Measurements from ENCODE around the gene EHBP1L1.

The EHBP1L1 gene

GRCh38 chr11:65617136-65617850 lies 41.4 kb downstream of the EHBP1L1 start:
- no peak for DNase-seq

GRCh38 chr11:65617990-65618751 lies 42.3 kb downstream of the EHBP1L1 start:
- no peak for DNase-seq

GRCh38 chr11:65618763-65619162 lies 42.9 kb downstream of the EHBP1L1 start:
- DNase-seq: no peak

- no peak for DNase-seq
Measured at GRCh38 chr11:65619281-65619928, 43.6 kb downstream of the EHBP1L1 start.

GRCh38 chr11:65620666-65621065 lies 44.8 kb downstream of the EHBP1L1 start:
- DNase-seq: no peak

- DNase-seq: no peak
Measured at GRCh38 chr11:65621460-65621859, 45.6 kb downstream of the EHBP1L1 start.

GRCh38 chr11:65622011-65622410 lies 46.2 kb downstream of the EHBP1L1 start:
- DNase-seq: no peak

- no peak for DNase-seq
Measured at GRCh38 chr11:65623177-65623576, 47.3 kb downstream of the EHBP1L1 start.

- DNase-seq: no peak
Measured at GRCh38 chr11:65623852-65624616, 48.2 kb downstream of the EHBP1L1 start.

- DNase-seq: no peak
Measured at GRCh38 chr11:65624931-65625627, 49.2 kb downstream of the EHBP1L1 start.

- DNase-seq: no peak
Measured at GRCh38 chr11:65625628-65626342, 49.9 kb downstream of the EHBP1L1 start.

- DNase-seq: no peak
Measured at GRCh38 chr11:65627202-65627601, 51.3 kb downstream of the EHBP1L1 start.

GRCh38 chr11:65629579-65629978 lies 53.7 kb downstream of the EHBP1L1 start:
- DNase-seq: no peak

GRCh38 chr11:65630215-65630614 lies 54.4 kb downstream of the EHBP1L1 start:
- DNase-seq: no peak

- no peak for DNase-seq
Measured at GRCh38 chr11:65633390-65634108, 57.7 kb downstream of the EHBP1L1 start.

GRCh38 chr11:65634109-65634436 lies 58.2 kb downstream of the EHBP1L1 start:
- no peak for DNase-seq

GRCh38 chr11:65634440-65634839 lies 58.6 kb downstream of the EHBP1L1 start:
- no peak for DNase-seq

- DNase-seq: no peak
Measured at GRCh38 chr11:65634905-65635731, 59.3 kb downstream of the EHBP1L1 start.

GRCh38 chr11:65636108-65637031 lies 60.5 kb downstream of the EHBP1L1 start:
- DNase-seq: no peak

Data from NCI-H2029 treated with DMSO at 0.1 percent for 48 hours (cell line).